Neural progenitor cell (in vitro differentiated cells): ENCODE data around the gene TNRC6C. TPM values are rescaled to one million over a fixed set of nuclear protein-coding genes. Genes with fewer than 3 reads are reported as not detected.

Source experiments
- DNase-seq: peaks from one replicate; pipeline ENCODE4 v3.0.0-alpha.2; 2016; ENCODE audit warnings: low spot score
- H2AFZ ChIP-seq: fragments of 200-600 bp; sonication (generic); replicated peaks from 2 replicates; pipeline ENCODE4 v1.6.1; 2016; ENCODE audit warnings: antibody characterized with exemption
- H3F3A ChIP-seq: fragments of 200-600 bp; sonication (generic); 2 replicates; pipeline ENCODE4 v1.6.1; 2016; ENCODE audit warnings: antibody characterized with exemption, low read depth
- H3K27ac ChIP-seq: fragments of 200-600 bp; sonication (generic); 2 replicates; pipeline ENCODE4 v1.5.1; 2016; ENCODE audit warnings: mild to moderate bottlenecking
- H3K27me3 ChIP-seq: fragments of 200-600 bp; sonication (generic); 2 replicates; pipeline ENCODE4 v1.6.1; 2016; ENCODE audit warnings: mild to moderate bottlenecking, moderate library complexity
- H3K36me3 ChIP-seq: fragments of 200-600 bp; sonication (generic); 2 replicates; pipeline ENCODE4 v1.5.1; 2016
- H3K4me1 ChIP-seq: fragments of 200-600 bp; sonication (generic); 2 replicates; pipeline ENCODE4 v1.6.1; 2016; ENCODE audit warnings: mixed run types
- H3K4me2 ChIP-seq: fragments of 200-600 bp; sonication (generic); 2 replicates; pipeline ENCODE4 v1.6.1; 2016
- H3K4me3 ChIP-seq: fragments of 200-600 bp; sonication (generic); 2 replicates; pipeline ENCODE4 v1.5.1; 2016
- H3K79me2 ChIP-seq: fragments of 200-600 bp; sonication (generic); 2 replicates; pipeline ENCODE4 v1.6.1; 2016; ENCODE audit warnings: low read depth
- H3K9ac ChIP-seq: fragments of 200-600 bp; sonication (generic); 2 replicates; pipeline ENCODE4 v1.6.1; 2016
- H3K9me3 ChIP-seq: fragments of 200-600 bp; sonication (generic); 2 replicates; pipeline ENCODE4 v1.5.1; 2016; ENCODE audit warnings: low read depth
- H4K20me1 ChIP-seq: fragments of 200-600 bp; sonication (generic); 2 replicates; pipeline ENCODE4 v1.6.1; 2016; ENCODE audit warnings: low read depth
- H3K27ac Mint-ChIP-seq: 3 replicates; pipeline ENCODE4 v1.8.0; 2021; ENCODE audit warnings: mixed read lengths
- H3K27me3 Mint-ChIP-seq: 2 replicates; pipeline ENCODE4 v1.8.0; 2022; ENCODE audit warnings: low read depth, mild to moderate bottlenecking, inconsistent platforms, moderate library complexity, mixed read lengths; ENCODE audit not compliant: insufficient read depth
- H3K36me3 Mint-ChIP-seq: 3 replicates; pipeline ENCODE4 v1.8.0; 2021; ENCODE audit warnings: mixed read lengths
- H3K4me1 Mint-ChIP-seq: 3 replicates; pipeline ENCODE4 v1.8.0; 2021; ENCODE audit warnings: mixed read lengths
- H3K4me3 Mint-ChIP-seq: 3 replicates; pipeline ENCODE4 v1.8.0; 2021; ENCODE audit warnings: mild to moderate bottlenecking, moderate library complexity, mixed read lengths
- H3K9me3 Mint-ChIP-seq: 3 replicates; pipeline ENCODE4 v1.8.0; 2020; ENCODE audit warnings: mixed read lengths
- CTCF ChIP-seq: fragments of 200-600 bp; sonication (generic); IDR thresholded peaks from 2 replicates; pipeline ENCODE4 v1.5.1; 2017; ENCODE audit warnings: antibody characterized with exemption, mild to moderate bottlenecking
- EZH2 ChIP-seq: fragments of 200-600 bp; sonication (generic); IDR thresholded peaks from 2 replicates; pipeline ENCODE4 v1.6.1; 2017; ENCODE audit warnings: antibody characterized with exemption, mild to moderate bottlenecking, moderate library complexity
- EZH2phosphoT487 ChIP-seq: fragments of 200-600 bp; sonication (generic); IDR thresholded peaks from 2 replicates; pipeline ENCODE4 v1.6.1; 2017; ENCODE audit warnings: antibody characterized with exemption
- total RNA-seq: library from RNA; depleted of rRNA; stranded (reverse); fragments of >200 nt; gene quantifications from 2 replicates; pipeline ENCODE4 v1.2.3, GENCODE V29; 2015; ENCODE audit warnings: low replicate concordance

Gene TNRC6C
- total RNA-seq, 1 donor from 2014 or later = 14.9 TPM

GRCh38 chr17:78069695-78070094 is 111.2 kb downstream of the TNRC6C start:
- Histone ChIP-seq H3K9ac (no peak overlapping the region), H3F3A (no peaks in the 10 kb centered on the region), H3K4me1 (no peaks in the 10 kb centered on the region), H3K27ac (no peak overlapping the region), H3K27me3 (no peaks in the 10 kb centered on the region), H3K36me3 (peaks cover 21% of the 10 kb centered on the region), H3K9me3 (no peaks in the 10 kb centered on the region), H4K20me1 (no peaks in the 10 kb centered on the region), H2AFZ (no peak overlapping the region), H3K4me3 (no peak overlapping the region), H3K4me2 (no peak overlapping the region), H3K79me2 (no peaks in the 10 kb centered on the region)
- H3K36me3 Mint-ChIP-seq = peaks cover 34% of the 10 kb centered on the region
- TF ChIP-seq CTCF = no peak
- no peak for TF ChIP-seq EZH2phosphoT487
- TF ChIP-seq EZH2 = no peak
- no peak for DNase-seq
- no peak overlapping the region for H3K27ac Mint-ChIP-seq
- no peaks in the 10 kb centered on the region for H3K27me3 Mint-ChIP-seq
- no peak overlapping the region for H3K4me3 Mint-ChIP-seq
- H3K4me1 Mint-ChIP-seq = no peaks in the 10 kb centered on the region
- no peaks in the 10 kb centered on the region for H3K9me3 Mint-ChIP-seq

GRCh38 chr17:78072961-78073360 is 114.5 kb downstream of the TNRC6C start:
- H3K36me3 Mint-ChIP-seq = peaks cover 43% of the 10 kb centered on the region
- H3K4me1 Mint-ChIP-seq = no peaks in the 10 kb centered on the region
- H3K4me3 Mint-ChIP-seq = no peak overlapping the region
- Histone ChIP-seq H3K9ac (no peak overlapping the region), H3K4me3 (no peak overlapping the region), H3K4me1 (no peaks in the 10 kb centered on the region), H3K27ac (no peak overlapping the region), H3K4me2 (no peak overlapping the region), H4K20me1 (no peaks in the 10 kb centered on the region), H3K36me3 (peaks cover 21% of the 10 kb centered on the region), H3K79me2 (no peaks in the 10 kb centered on the region), H2AFZ (no peak overlapping the region), H3F3A (no peaks in the 10 kb centered on the region), H3K27me3 (no peaks in the 10 kb centered on the region), H3K9me3 (no peaks in the 10 kb centered on the region)
- no peak for TF ChIP-seq EZH2phosphoT487
- no peak for TF ChIP-seq CTCF
- no peak for TF ChIP-seq EZH2
- no peaks in the 10 kb centered on the region for H3K9me3 Mint-ChIP-seq
- H3K27me3 Mint-ChIP-seq = no peaks in the 10 kb centered on the region
- H3K27ac Mint-ChIP-seq = no peak overlapping the region
- DNase-seq = no peak

- no peak overlapping the region for H2AFZ ChIP-seq
- TF ChIP-seq EZH2 (no peak), CTCF (no peak), EZH2phosphoT487 (no peak)
- no peak overlapping the region for H3K27ac Mint-ChIP-seq
- H3K36me3 ChIP-seq = peaks cover 16% of the 10 kb centered on the region
- H3K9me3 ChIP-seq = no peaks in the 10 kb centered on the region
- H3K4me3 Mint-ChIP-seq = no peak overlapping the region
- no peaks in the 10 kb centered on the region for H3F3A ChIP-seq
- H3K9ac ChIP-seq = no peak overlapping the region
- DNase-seq = no peak
- peaks cover 53% of the 10 kb centered on the region for H3K36me3 Mint-ChIP-seq
- H3K9me3 Mint-ChIP-seq = no peaks in the 10 kb centered on the region
- no peaks in the 10 kb centered on the region for H3K27me3 Mint-ChIP-seq
- H3K79me2 ChIP-seq = no peaks in the 10 kb centered on the region
- no peak overlapping the region for H3K27ac ChIP-seq
- no peaks in the 10 kb centered on the region for H4K20me1 ChIP-seq
- H3K4me1 ChIP-seq = no peaks in the 10 kb centered on the region
- H3K27me3 ChIP-seq = no peaks in the 10 kb centered on the region
- H3K4me2 ChIP-seq = no peak overlapping the region
- H3K4me1 Mint-ChIP-seq = no peaks in the 10 kb centered on the region
- no peak overlapping the region for H3K4me3 ChIP-seq
Measured at GRCh38 chr17:78075011-78075410, 116.5 kb downstream of the TNRC6C start.

- TF ChIP-seq EZH2phosphoT487 (no peak), EZH2 (no peak), CTCF (no peak)
- Histone ChIP-seq H3K27ac (no peak overlapping the region), H3K4me1 (no peaks in the 10 kb centered on the region), H3K27me3 (no peaks in the 10 kb centered on the region), H3K36me3 (peaks cover 13% of the 10 kb centered on the region), H3F3A (no peaks in the 10 kb centered on the region), H3K79me2 (no peaks in the 10 kb centered on the region), H3K4me3 (no peak overlapping the region), H3K4me2 (no peak overlapping the region), H3K9ac (no peak overlapping the region), H4K20me1 (no peaks in the 10 kb centered on the region), H3K9me3 (no peaks in the 10 kb centered on the region), H2AFZ (no peak overlapping the region)
- H3K27ac Mint-ChIP-seq = peak overlapping the region; percentile 57
- no peaks in the 10 kb centered on the region for H3K27me3 Mint-ChIP-seq
- peaks cover 53% of the 10 kb centered on the region for H3K36me3 Mint-ChIP-seq
- H3K4me3 Mint-ChIP-seq = no peak overlapping the region
- H3K4me1 Mint-ChIP-seq = no peaks in the 10 kb centered on the region
- no peak for DNase-seq
- H3K9me3 Mint-ChIP-seq = no peaks in the 10 kb centered on the region
Measured at GRCh38 chr17:78075545-78075944, 117.0 kb downstream of the TNRC6C start.
